GM12874 (cell line): ENCODE data around the gene CD177.

Source experiments
- TF ChIP-seq, protein P1 (sequence below): IDR thresholded peaks from 2 replicates; pipeline ENCODE4 v1.5.1; 2011; ENCODE audit warnings: low read depth, mild to moderate bottlenecking, control low read depth, low read length, moderate library complexity; ENCODE audit not compliant: insufficient read depth

CD177 gene

DNA sequence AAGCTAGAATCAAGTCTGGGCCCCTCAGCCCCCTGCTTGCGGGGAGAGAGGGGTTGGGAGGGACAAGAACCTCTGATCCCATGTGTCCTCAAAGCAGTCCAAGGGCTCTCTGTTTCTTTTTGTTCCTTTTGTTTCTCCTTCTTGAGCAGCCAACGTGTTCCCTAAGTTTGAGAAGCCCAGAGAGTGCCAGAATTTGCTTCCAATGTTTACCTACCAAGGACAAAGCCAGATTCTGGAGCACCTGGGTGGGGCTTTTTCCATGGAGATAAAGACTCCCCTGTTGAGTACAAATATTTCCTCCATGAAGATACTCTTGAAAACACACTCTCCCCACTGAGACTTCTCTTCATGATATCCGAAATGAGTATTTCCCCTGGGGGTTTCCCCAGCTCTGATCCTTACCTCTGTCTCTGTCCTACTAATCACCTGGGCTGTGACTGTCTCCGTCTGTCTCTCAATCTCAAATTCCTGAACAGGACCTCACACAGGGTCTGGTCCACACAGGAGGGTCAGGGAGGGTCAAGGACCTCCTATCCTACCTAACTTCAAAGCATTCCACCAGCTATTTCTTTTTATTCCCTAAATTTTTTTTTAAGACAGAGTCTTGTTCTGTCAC, 27.4 kb downstream of the CD177 start:
- TF ChIP-seq, protein P1, sequence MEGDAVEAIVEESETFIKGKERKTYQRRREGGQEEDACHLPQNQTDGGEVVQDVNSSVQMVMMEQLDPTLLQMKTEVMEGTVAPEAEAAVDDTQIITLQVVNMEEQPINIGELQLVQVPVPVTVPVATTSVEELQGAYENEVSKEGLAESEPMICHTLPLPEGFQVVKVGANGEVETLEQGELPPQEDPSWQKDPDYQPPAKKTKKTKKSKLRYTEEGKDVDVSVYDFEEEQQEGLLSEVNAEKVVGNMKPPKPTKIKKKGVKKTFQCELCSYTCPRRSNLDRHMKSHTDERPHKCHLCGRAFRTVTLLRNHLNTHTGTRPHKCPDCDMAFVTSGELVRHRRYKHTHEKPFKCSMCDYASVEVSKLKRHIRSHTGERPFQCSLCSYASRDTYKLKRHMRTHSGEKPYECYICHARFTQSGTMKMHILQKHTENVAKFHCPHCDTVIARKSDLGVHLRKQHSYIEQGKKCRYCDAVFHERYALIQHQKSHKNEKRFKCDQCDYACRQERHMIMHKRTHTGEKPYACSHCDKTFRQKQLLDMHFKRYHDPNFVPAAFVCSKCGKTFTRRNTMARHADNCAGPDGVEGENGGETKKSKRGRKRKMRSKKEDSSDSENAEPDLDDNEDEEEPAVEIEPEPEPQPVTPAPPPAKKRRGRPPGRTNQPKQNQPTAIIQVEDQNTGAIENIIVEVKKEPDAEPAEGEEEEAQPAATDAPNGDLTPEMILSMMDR, result no peak

GRCh38 chr19:43395561-43395960, 42.1 kb downstream of the CD177 start:
- TF ChIP-seq, protein P1, result no peak

DNA sequence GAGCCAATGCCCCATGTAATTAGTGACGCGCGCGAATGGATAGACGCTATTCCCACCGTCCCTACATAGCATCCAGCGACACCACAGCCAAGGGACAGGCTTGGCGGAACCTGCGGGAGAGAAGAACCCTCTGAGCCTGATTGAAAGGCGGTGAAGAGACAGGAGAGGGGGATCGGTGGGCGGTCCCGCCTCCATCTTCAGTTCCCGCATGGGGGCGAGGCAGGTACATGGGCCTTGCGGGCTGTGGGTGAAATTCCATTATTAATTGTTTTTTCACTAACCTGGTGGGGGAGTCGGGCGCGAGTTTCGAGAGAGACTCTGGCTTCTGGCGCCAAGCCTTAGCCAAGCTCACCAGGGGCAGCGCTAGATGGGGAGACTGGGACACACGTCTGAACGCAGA, 52.8 kb downstream of the CD177 start:
- TF ChIP-seq, protein P1, result no peak

- TF ChIP-seq, protein P1, result no peak
Measured at GRCh38 chr19:43407416-43408005, 54.0 kb downstream of the CD177 start.

DNA sequence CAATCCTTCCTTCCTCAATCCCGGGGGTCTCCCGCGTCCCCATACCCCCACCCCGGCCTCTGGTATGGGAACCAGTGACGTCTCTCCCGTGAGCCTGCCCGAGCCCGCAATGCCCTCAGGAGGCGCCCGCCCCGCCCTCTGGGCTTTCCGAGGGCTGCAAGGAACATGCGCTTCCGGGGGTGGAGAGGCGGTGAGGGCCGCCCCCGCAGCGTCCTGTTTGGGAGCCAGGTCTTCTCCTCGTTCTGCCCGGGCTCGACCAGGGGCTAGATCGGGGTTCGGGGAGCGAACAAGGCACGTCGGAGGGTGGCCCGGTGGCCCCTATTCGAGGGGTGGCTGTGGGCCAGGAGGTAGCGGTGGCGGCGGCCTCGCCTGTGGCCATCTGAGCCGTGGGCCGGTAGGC, 54.6 kb downstream of the CD177 start:
- TF ChIP-seq, protein P1, result no peak

GRCh38 chr19:43409415-43409814, 55.9 kb downstream of the CD177 start:
- TF ChIP-seq, protein P1, result no peak

GRCh38 chr19:43412441-43412840, 59.0 kb downstream of the CD177 start:
- TF ChIP-seq, protein P1, result no peak
